SK-N-SH treated with all-trans-retinoic acid at 6 μM for 48 hours (cell line): Measurements from ENCODE around the gene ZFP62.

Experiments
- ARNTL ChIP-seq: fragments of 450-650 bp; formaldehyde crosslinking; IDR thresholded peaks from 2 replicates; pipeline ENCODE4 v1.5.0; 2020; ENCODE audit warnings: low read depth, mild to moderate bottlenecking, moderate library complexity, borderline replicate concordance
- BACH2 ChIP-seq: fragments of 250-450 bp; sonication (Bioruptor Pico); IDR thresholded peaks from 2 replicates; pipeline ENCODE4 v1.9.0; 2021; ENCODE audit warnings: mild to moderate bottlenecking, borderline replicate concordance
- GLIS3 ChIP-seq: fragments of 250-450 bp; sonication (Bioruptor Pico); IDR thresholded peaks from 2 replicates; pipeline ENCODE4 v1.5.0; 2020; ENCODE audit warnings: mild to moderate bottlenecking, moderate library complexity
- ZFP3 ChIP-seq: fragments of 250-450 bp; sonication (Bioruptor Pico); IDR thresholded peaks from 2 replicates; pipeline ENCODE4 v1.5.0; 2020; ENCODE audit warnings: mild to moderate bottlenecking, moderate library complexity
- ZFP30 ChIP-seq: fragments of 450-650 bp; formaldehyde crosslinking; IDR thresholded peaks from 2 replicates; pipeline ENCODE4 v1.5.0; 2022; ENCODE audit warnings: mild to moderate bottlenecking, moderate library complexity
- ZNF70 ChIP-seq: fragments of 450-650 bp; formaldehyde crosslinking; IDR thresholded peaks from 2 replicates; pipeline ENCODE4 v1.5.0; 2020; ENCODE audit warnings: mild to moderate bottlenecking, moderate library complexity
- TF ChIP-seq, protein P1 (sequence below): fragments of 250-450 bp; sonication (Bioruptor Pico); IDR thresholded peaks from 2 replicates; pipeline ENCODE4 v1.5.0; 2020; ENCODE audit warnings: mild to moderate bottlenecking, moderate library complexity

- TF ChIP-seq ZNF70 (CRISPR knock-in tag), result no peak
- no peak for TF ChIP-seq ZFP30 (CRISPR knock-in tag)
- TF ChIP-seq ZFP3 (CRISPR knock-in tag), result no peak
- no peak for TF ChIP-seq BACH2 (CRISPR knock-in tag)
- no peak for TF ChIP-seq GLIS3 (CRISPR knock-in tag)
- TF ChIP-seq ARNTL (CRISPR knock-in tag), result no peak
- TF ChIP-seq, protein P1, sequence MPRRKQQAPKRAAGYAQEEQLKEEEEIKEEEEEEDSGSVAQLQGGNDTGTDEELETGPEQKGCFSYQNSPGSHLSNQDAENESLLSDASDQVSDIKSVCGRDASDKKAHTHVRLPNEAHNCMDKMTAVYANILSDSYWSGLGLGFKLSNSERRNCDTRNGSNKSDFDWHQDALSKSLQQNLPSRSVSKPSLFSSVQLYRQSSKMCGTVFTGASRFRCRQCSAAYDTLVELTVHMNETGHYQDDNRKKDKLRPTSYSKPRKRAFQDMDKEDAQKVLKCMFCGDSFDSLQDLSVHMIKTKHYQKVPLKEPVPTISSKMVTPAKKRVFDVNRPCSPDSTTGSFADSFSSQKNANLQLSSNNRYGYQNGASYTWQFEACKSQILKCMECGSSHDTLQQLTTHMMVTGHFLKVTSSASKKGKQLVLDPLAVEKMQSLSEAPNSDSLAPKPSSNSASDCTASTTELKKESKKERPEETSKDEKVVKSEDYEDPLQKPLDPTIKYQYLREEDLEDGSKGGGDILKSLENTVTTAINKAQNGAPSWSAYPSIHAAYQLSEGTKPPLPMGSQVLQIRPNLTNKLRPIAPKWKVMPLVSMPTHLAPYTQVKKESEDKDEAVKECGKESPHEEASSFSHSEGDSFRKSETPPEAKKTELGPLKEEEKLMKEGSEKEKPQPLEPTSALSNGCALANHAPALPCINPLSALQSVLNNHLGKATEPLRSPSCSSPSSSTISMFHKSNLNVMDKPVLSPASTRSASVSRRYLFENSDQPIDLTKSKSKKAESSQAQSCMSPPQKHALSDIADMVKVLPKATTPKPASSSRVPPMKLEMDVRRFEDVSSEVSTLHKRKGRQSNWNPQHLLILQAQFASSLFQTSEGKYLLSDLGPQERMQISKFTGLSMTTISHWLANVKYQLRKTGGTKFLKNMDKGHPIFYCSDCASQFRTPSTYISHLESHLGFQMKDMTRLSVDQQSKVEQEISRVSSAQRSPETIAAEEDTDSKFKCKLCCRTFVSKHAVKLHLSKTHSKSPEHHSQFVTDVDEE (CRISPR knock-in tag), result no peak
Measured at GRCh38 chr5:180872419-180872818, 11.3 kb upstream of the ZFP62 start.
